Pons (tissue), 1 donor: ENCODE measurements around the gene CBX2.

Experiments used
- DNase-seq: peaks from one replicate; pipeline ENCODE4 v3.0.0-alpha.2; 2016; ENCODE audit warnings: low spot score

The CBX2 gene

GRCh38 chr17:79799538-79800324 lies 21.8 kb downstream of the CBX2 start:
- DNase-seq: no peak

GRCh38 chr17:79800325-79801155 lies 22.6 kb downstream of the CBX2 start:
- DNase-seq: no peak

- DNase-seq: no peak
Measured at GRCh38 chr17:79801156-79802038, 23.4 kb downstream of the CBX2 start.

GRCh38 chr17:79802039-79802735 lies 24.2 kb downstream of the CBX2 start:
- no peak for DNase-seq

- DNase-seq: no peak
Measured at GRCh38 chr17:79802736-79803420, 24.9 kb downstream of the CBX2 start.

GRCh38 chr17:79803421-79803996 lies 25.6 kb downstream of the CBX2 start:
- no peak for DNase-seq

- DNase-seq: no peak
Measured at GRCh38 chr17:79803997-79804855, 26.3 kb downstream of the CBX2 start.

- no peak for DNase-seq
Measured at GRCh38 chr17:79804856-79805696, 27.1 kb downstream of the CBX2 start.

- no peak for DNase-seq
Measured at GRCh38 chr17:79806446-79806760, 28.5 kb downstream of the CBX2 start.

- DNase-seq: no peak
Measured at GRCh38 chr17:79806863-79807720, 29.1 kb downstream of the CBX2 start.

- peak; percentile 34 for DNase-seq
Measured at GRCh38 chr17:79808763-79809529, 31.0 kb downstream of the CBX2 start.

GRCh38 chr17:79809530-79810129 lies 31.7 kb downstream of the CBX2 start:
- DNase-seq: no peak

GRCh38 chr17:79810130-79811010 lies 32.4 kb downstream of the CBX2 start:
- peak; percentile 56 for DNase-seq

GRCh38 chr17:79811011-79811867 lies 33.3 kb downstream of the CBX2 start:
- peak; percentile 38 for DNase-seq

- DNase-seq: no peak
Measured at GRCh38 chr17:79811868-79812352, 34.0 kb downstream of the CBX2 start.
